Neural cell (in vitro differentiated cells): ENCODE data around the gene OR51E1.

ENCODE experiments used
- CTCF ChIP-seq: fragments of 450-650 bp; IDR thresholded peaks from 2 replicates; pipeline ENCODE4 v1.5.1; 2014; ENCODE audit warnings: antibody characterized with exemption, mild to moderate bottlenecking, moderate library complexity; ENCODE audit not compliant: poor library complexity, severe bottlenecking
- POLR2AphosphoS5 ChIP-seq: IDR thresholded peaks from 2 replicates; pipeline ENCODE4 v1.6.1; 2012
- SMC3 ChIP-seq: fragments of 450-650 bp; conservative IDR thresholded peaks from 2 replicates; pipeline ENCODE4 v1.6.1; 2014; ENCODE audit warnings: antibody characterized with exemption, mild to moderate bottlenecking, moderate library complexity; ENCODE audit not compliant: poor library complexity

- TF ChIP-seq POLR2AphosphoS5, result peak; percentile 66
- no peak for TF ChIP-seq CTCF
- peak; percentile 23 for TF ChIP-seq SMC3
Observed at GRCh38 chr11:4607781-4608666, 35.8 kb upstream of the OR51E1 start, which contains the start of gene TRIM68.
